BJ (cell line): ENCODE measurements around the gene CCDC148. TPM values are rescaled to one million over a fixed set of nuclear protein-coding genes. Genes with fewer than 3 reads are reported as not detected.

Experiments
- CTCF ChIA-PET: fragments of 350-600 bp; formaldehyde crosslinking; extraction: SDS; loops from one replicate; lab custom pipeline; 2021; ENCODE audit warnings: antibody characterized with exemption, inconsistent platforms; lab: Yijun Ruan, JAX
- POLR2A ChIA-PET: fragments of 300-600 bp; sonication (Branson Sonifier 250); formaldehyde crosslinking; extraction: SDS; loops from one replicate; lab custom pipeline; 2021; ENCODE audit warnings: antibody characterized with exemption; lab: Charles Lee
- DNase-seq: peaks from one replicate; pipeline ENCODE4 v3.0.0-alpha.2; 2011; ENCODE audit warnings: low read depth
- H3K27me3 ChIP-seq: 2 replicates; pipeline ENCODE4 v1.6.0; 2011; ENCODE audit warnings: low read length; ENCODE audit not compliant: control insufficient read depth, insufficient read depth
- H3K36me3 ChIP-seq: 2 replicates; pipeline ENCODE4 v1.5.1; 2011; ENCODE audit warnings: low read length; ENCODE audit not compliant: control insufficient read depth, insufficient read depth
- H3K4me3 ChIP-seq: 2 replicates; pipeline ENCODE4 v1.5.1; 2011; ENCODE audit warnings: low read depth, mild to moderate bottlenecking, control low read depth, low read length
- CTCF ChIP-seq: IDR thresholded peaks from 2 replicates; pipeline ENCODE4 v1.5.1; 2011; ENCODE audit warnings: low read depth, mild to moderate bottlenecking, control low read depth, inconsistent platforms, low read length, moderate library complexity; ENCODE audit not compliant: insufficient read depth
- polyA plus RNA-seq: library from polyadenylated mRNA; depleted of rRNA; stranded (reverse); fragments of >200 nt; gene quantifications from 2 replicates; pipeline ENCODE4 v1.2.3, GENCODE V29; 2011

CCDC148 gene
- polyA plus RNA-seq, 1 experiment, result 0.75 TPM

GRCh38 chr2:158135096-158135495 lies 321.5 kb downstream of the CCDC148 start:
- Histone ChIP-seq H3K36me3 (no peaks in the 10 kb centered on the region), H3K4me3 (no peak overlapping the region), H3K27me3 (peaks cover 2% of the 10 kb centered on the region; the same call in 1 of the 2 replicates)
- POLR2A ChIA-PET, result no interaction called here
- TF ChIP-seq CTCF, result no peak
- CTCF ChIA-PET, result no interaction called here
- DNase-seq, result no peak

DNA sequence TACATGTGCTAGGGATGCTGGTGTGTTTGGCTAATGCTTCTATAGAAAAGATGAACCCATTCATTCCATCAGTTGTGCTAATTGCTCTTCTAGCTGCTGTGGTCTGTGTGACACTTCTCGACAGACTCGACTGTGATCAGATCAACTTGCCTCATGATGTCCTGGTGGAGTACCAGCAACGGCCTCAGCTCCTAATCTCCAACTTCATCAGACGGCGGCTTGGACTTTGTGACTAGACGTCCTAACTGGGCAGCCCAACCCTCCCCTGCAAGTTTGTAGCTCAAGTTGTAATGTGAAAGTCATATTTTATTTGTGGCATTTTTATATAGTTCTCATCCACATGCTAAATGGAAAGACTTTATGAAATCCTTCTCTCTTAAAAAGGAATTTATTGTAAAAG lies 321.9 kb downstream of the CCDC148 start:
- Histone ChIP-seq H3K27me3 (peaks cover 2% of the 10 kb centered on the region; the same call in 1 of the 2 replicates), H3K4me3 (no peak overlapping the region), H3K36me3 (no peaks in the 10 kb centered on the region)
- ChIA-PET POLR2A (no interaction called here), CTCF (no interaction called here)
- no peak for TF ChIP-seq CTCF
- DNase-seq, result no peak

DNA sequence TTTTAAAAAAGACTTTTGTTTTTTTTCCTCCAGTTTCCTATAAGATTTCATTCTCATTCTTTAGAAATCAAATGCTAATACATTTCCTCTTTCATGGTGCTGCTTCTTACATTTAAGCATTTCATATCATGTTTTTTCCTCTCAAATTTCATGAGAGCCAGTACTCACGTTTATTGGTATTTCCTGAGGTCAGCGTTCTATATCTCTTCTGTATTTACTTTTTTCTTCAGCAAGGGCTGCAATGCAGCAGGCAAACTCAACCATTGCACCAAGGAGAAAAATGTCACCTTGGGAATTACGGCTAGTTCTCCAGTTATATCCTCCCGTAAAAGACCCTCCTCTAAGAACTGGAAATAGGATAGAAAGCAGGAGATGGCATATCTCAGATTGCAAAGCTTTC lies 322.5 kb downstream of the CCDC148 start:
- Histone ChIP-seq H3K36me3 (no peaks in the 10 kb centered on the region), H3K4me3 (no peak overlapping the region), H3K27me3 (peaks cover 2% of the 10 kb centered on the region; the same call in 1 of the 2 replicates)
- no peak for DNase-seq
- CTCF ChIA-PET, result no interaction called here
- POLR2A ChIA-PET, result no interaction called here
- no peak for TF ChIP-seq CTCF

GRCh38 chr2:158131919-158132566 lies 324.5 kb downstream of the CCDC148 start:
- POLR2A ChIA-PET, result no interaction called here
- Histone ChIP-seq H3K27me3 (no peaks in the 10 kb centered on the region), H3K36me3 (no peaks in the 10 kb centered on the region), H3K4me3 (no peak overlapping the region)
- CTCF ChIA-PET, result interaction anchor here (1.7 kb wide), 1 partner anchor 47 kb away, joined by 5 read pairs; no protein-coding TSS in a partner anchor
- no peak for DNase-seq
- no peak for TF ChIP-seq CTCF

DNA sequence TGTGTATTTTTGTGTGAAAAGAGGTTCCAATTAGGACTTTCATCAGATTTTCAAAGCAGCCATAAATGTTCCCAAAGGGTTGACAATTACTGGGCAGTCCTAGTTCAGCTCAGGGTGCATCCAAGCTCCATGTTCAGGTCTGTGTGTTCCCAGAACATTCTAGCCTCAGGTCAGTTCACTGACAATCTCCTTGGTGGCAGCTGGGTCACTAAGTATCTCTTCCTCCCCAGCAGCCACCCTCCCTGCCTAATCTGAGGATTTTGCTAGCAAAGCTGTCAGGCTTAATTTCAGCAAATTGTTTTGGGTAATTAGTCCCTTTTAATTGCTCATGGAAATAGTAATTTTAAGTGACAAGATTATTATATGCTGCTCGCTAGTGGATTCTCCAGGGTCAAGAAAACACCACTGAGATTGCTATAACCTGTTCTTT lies 325.1 kb downstream of the CCDC148 start:
- Histone ChIP-seq H3K36me3 (no peaks in the 10 kb centered on the region), H3K4me3 (no peak overlapping the region), H3K27me3 (no peaks in the 10 kb centered on the region)
- POLR2A ChIA-PET, result no interaction called here
- CTCF ChIA-PET, result interaction anchor here (0.6 to 1.7 kb wide), 2 partner anchors 47 to 606 kb away, joined by 3 to 5 read pairs; no protein-coding TSS in a partner anchor
- TF ChIP-seq CTCF, result no peak
- no peak for DNase-seq
